HFFc6 (cell line): ENCODE data around the gene ENTPD6. TPM values are rescaled to one million over a fixed set of nuclear protein-coding genes. Genes with fewer than 3 reads are reported as not detected.

Source experiments
- DNase-seq: peaks from one replicate; pipeline ENCODE4 v3.0.0-alpha.2; 2018
- H3K27ac Mint-ChIP-seq: 2 replicates; pipeline ENCODE4 v1.8.0; 2020; ENCODE audit warnings: mild to moderate bottlenecking, mixed read lengths
- H3K27me3 Mint-ChIP-seq: 2 replicates; pipeline ENCODE4 v1.8.0; 2021; ENCODE audit warnings: mild to moderate bottlenecking, moderate library complexity, mixed read lengths; ENCODE audit not compliant: insufficient read depth
- H3K36me3 Mint-ChIP-seq: 2 replicates; pipeline ENCODE4 v1.8.0; 2021; ENCODE audit warnings: low read depth, mixed read lengths
- H3K4me1 Mint-ChIP-seq: 2 replicates; pipeline ENCODE4 v1.8.0; 2020; ENCODE audit warnings: low read depth, mixed read lengths
- H3K4me3 Mint-ChIP-seq: 2 replicates; pipeline ENCODE4 v1.8.0; 2020; ENCODE audit warnings: mild to moderate bottlenecking, moderate library complexity, mixed read lengths
- H3K9me3 Mint-ChIP-seq: 2 replicates; pipeline ENCODE4 v1.8.0; 2020; ENCODE audit warnings: mild to moderate bottlenecking, mixed read lengths
- CTCF ChIP-seq: fragments of 200-600 bp; sonication (generic); IDR thresholded peaks from 2 replicates; pipeline ENCODE4 v1.5.0; 2021; ENCODE audit warnings: antibody characterized with exemption, mild to moderate bottlenecking
- total RNA-seq, 6 experiments: library from RNA; stranded (reverse); fragmentation: NEBNext Ultra II Directional; extraction: Animal tissue kit (Norgen Biotek cat#: 25700); gene quantifications; 2 replicates in 1 of 6; 3 replicates in 5 of 6; pipeline ENCODE4 v1.2.3, GENCODE V29; 2021

The ENTPD6 gene
- total RNA-seq, 6 experiments from 2014 or later = 46.2 to 53.2 (median 51.6) TPM

GRCh38 chr20:25247000-25247517 lies 51.5 kb downstream of the ENTPD6 start:
- Mint-ChIP-seq H3K27me3 (peaks cover 3% of the 10 kb centered on the region; the same call in 1 of the 2 replicates), H3K4me3 (peak overlapping the region; percentile 93), H3K36me3 (peaks cover 17% of the 10 kb centered on the region; the same call in 1 of the 2 replicates), H3K4me1 (peaks cover 47% of the 10 kb centered on the region), H3K27ac (peak overlapping the region; percentile 76), H3K9me3 (no peaks in the 10 kb centered on the region)
- peak; percentile 72 for TF ChIP-seq CTCF
- DNase-seq = peak; percentile 50

- peaks cover 17% of the 10 kb centered on the region; the same call in 1 of the 2 replicates for H3K36me3 Mint-ChIP-seq
- no peak for TF ChIP-seq CTCF
- H3K27me3 Mint-ChIP-seq = peaks cover 3% of the 10 kb centered on the region
- no peak for DNase-seq
- peak overlapping the region; percentile 86 for H3K27ac Mint-ChIP-seq
- H3K9me3 Mint-ChIP-seq = no peaks in the 10 kb centered on the region
- H3K4me3 Mint-ChIP-seq = peak overlapping the region; percentile 93
- peaks cover 48% of the 10 kb centered on the region for H3K4me1 Mint-ChIP-seq
These were observed 52.0 kb downstream of the ENTPD6 start for GRCh38 chr20:25247518-25247955.

GRCh38 chr20:25247956-25248785 lies 52.7 kb downstream of the ENTPD6 start, which contains the start of gene PYGB:
TSS of gene PYGB (plus strand) at chr20:25248085. CDS start at chr20:25248179, 94 bp downstream.
- Mint-ChIP-seq H3K4me3 (peak within 1 kb of the TSS; percentile 99), H3K27ac (peak within 1 kb of the TSS; percentile 86), H3K9me3 (no peaks in the 10 kb centered on the region), H3K4me1 (peaks cover 52% of the 10 kb centered on the region), H3K36me3 (peaks cover 22% of the 10 kb centered on the region; the same call in 1 of the 2 replicates), H3K27me3 (peaks cover 3% of the 10 kb centered on the region)
- peak; percentile 80 for DNase-seq
- TF ChIP-seq CTCF = no peak

GRCh38 chr20:25248786-25249172 lies 53.3 kb downstream of the ENTPD6 start:
- H3K4me3 Mint-ChIP-seq = peak overlapping the region; percentile 99

More at GRCh38 chr20:25248786-25249172, 53.3 kb downstream of the ENTPD6 start:
- no peak for TF ChIP-seq CTCF
- peaks cover 52% of the 10 kb centered on the region for H3K4me1 Mint-ChIP-seq
- peak overlapping the region; percentile 82 for H3K27ac Mint-ChIP-seq
- peak; percentile 23 for DNase-seq
- H3K27me3 Mint-ChIP-seq = no peaks in the 10 kb centered on the region; the same call in 1 of the 2 replicates
- peaks cover 18% of the 10 kb centered on the region; the same call in 1 of the 2 replicates for H3K36me3 Mint-ChIP-seq
- H3K9me3 Mint-ChIP-seq = no peaks in the 10 kb centered on the region
